Brain microvascular endothelial cell (primary cell): ENCODE data around the gene DYNC1LI1.

Source experiments
- DNase-seq: peaks from one replicate; pipeline ENCODE4 v3.0.0-alpha.2; 2020
- H3K27ac ChIP-seq: fragments of 250-450 bp; sonication (Bioruptor Pico); 2 replicates; pipeline ENCODE4 v1.5.1; 2020; ENCODE audit warnings: mild to moderate bottlenecking, moderate library complexity
- H3K27me3 ChIP-seq: fragments of 250-450 bp; sonication (Bioruptor Pico); replicated peaks from 2 replicates; pipeline ENCODE4 v1.5.1; 2020; ENCODE audit warnings: mild to moderate bottlenecking
- H3K36me3 ChIP-seq: fragments of 250-450 bp; sonication (Bioruptor Pico); replicated peaks from 2 replicates; pipeline ENCODE4 v1.5.1; 2020; ENCODE audit warnings: mild to moderate bottlenecking
- H3K4me3 ChIP-seq: 2 replicates; pipeline ENCODE4 v1.5.1; 2011; ENCODE audit warnings: low read depth, mild to moderate bottlenecking, control low read depth, low read length, moderate library complexity
- CTCF ChIP-seq: IDR thresholded peaks from 2 replicates; pipeline ENCODE4 v1.5.1; 2011; ENCODE audit warnings: low read depth, mild to moderate bottlenecking, moderate library complexity, low read length, control low read depth, inconsistent platforms; ENCODE audit errors: missing control alignments
- in situ Hi-C: cut with HindIII; loops from 2 replicates; pipeline ENCODE4 v1.10.0; 2017; ENCODE audit warnings: low sequenced_read_pairs, low pct_ligation_motif_present

The DYNC1LI1 gene

DNA sequence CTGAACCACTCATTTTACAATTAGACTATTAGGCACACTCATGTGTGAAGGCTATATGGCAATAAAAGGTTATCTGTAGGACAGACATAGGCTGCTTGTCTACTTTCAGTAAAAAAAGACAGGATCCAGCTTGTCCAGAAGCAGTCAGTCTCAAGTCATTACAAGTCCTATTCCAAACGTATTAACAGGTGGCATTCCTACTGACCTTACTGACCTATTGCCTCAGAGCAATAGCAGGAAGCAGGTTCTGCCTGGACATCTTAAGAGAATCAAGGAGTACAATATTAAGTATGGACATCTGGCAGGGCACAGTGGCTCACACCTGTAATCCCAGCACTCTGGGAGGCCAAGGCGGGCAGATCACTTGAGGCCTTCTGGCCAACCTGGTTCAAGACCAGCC, 75.0 kb downstream of the DYNC1LI1 start:
- in situ Hi-C loops, result no loop called here
- Histone ChIP-seq H3K27ac (no peak overlapping the region), H3K4me3 (no peak overlapping the region), H3K36me3 (no peaks in the 10 kb centered on the region), H3K27me3 (no peaks in the 10 kb centered on the region)
- DNase-seq, result no peak
- TF ChIP-seq CTCF, result no peak

DNA sequence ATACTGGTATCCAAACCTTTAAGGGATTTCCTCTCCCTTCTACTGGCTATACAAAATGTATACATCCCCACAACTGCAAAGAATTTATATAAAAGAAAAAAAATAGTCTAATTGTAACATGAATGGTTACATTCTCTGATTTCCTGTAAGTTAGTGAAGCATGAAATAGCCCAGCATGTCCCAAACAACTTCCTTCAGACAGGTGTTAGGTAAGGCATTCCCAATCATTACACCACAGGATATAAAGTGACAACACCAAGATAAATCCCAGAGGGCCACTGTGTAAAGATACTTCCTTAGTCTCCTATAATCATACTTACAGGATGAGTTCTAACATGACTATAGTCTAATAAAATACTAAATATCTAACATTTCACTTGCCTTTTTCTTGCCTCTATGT, 75.6 kb downstream of the DYNC1LI1 start:
- no peak for DNase-seq
- H3K27ac ChIP-seq, result no peak overlapping the region
- no peak overlapping the region for H3K4me3 ChIP-seq
- no peaks in the 10 kb centered on the region for H3K27me3 ChIP-seq
- TF ChIP-seq CTCF, result no peak
- in situ Hi-C loops, result no loop called here
- H3K36me3 ChIP-seq, result no peaks in the 10 kb centered on the region

DNA sequence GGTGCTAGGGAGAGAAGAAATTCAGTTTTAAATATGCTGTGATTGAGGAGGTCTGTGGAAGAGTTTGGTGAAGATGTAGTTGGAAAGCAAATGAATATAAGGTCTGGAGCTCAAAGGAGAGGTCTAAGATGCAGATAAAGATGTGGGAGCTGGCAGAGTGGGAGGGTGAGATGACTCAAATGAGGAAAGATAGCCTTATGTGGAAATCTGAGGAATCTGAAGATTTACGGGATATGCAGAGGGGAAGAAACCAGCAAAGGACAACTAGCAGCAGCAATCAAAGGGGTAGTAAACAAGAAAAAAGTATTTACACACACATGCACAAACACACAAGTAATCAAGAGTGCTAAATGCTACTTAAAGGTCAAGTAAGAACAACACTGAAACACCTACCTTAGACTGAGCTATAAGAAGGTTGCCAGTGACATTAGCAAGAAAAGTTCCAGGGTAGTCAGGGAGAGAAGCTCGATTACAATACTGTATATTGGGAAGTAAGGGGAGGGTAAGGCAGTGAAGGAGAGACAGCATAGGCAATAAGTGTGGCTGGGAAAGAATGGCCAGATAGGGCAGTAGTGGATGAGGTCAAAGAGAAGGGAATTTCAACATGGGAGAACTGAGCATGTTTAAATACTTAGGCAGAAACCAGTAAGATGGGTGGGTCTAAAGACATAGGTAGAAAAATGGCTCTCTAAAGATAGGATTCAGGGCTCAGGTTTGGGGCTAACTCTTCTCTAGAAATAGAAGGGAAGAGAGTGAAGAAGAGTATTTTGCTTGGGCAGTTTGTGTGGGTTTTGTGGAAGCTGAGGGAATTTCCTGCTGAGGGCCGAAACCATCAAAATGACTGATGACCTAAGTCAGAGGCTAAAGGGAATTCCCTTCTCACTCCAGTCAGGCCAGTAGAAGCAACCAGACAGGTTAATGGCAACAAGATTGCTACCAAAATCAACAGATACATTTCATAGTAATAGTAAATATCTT, 76.9 kb downstream of the DYNC1LI1 start:
- H3K36me3 ChIP-seq, result no peaks in the 10 kb centered on the region

DNA sequence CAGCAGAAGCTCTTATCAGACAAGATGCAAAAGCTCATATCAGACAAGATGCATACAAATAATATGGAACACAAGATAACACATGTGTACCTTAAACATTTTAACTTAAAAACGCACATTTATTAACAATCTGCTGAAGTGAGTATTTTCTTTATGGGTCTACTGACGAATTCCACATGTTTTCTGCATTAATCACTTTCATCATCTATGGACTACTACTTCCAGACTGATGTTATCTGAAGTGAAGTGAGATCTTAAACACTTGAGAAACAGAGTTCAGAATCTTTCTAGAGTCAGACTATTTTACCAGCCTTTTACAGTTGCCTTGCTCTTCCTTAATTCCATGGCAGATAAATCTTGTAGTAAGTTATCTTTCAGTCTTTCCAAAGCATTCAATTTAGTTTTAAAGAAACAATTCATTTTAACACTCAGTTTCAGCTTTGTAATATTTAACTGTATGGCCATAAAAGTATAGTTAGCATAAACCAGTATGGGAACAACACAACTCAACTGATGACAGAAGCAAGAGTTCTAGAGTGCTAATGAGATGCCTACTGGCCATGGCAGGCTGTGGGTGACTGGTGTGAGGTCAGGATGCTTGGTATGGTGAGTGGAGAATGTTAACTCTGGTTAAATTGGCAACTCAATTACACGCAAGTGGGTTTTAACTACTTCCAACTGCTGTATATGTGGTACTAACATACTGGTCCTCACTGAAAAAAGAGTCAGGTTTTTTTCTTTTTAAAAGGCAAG, 77.8 kb downstream of the DYNC1LI1 start:
- Histone ChIP-seq H3K4me3 (no peak overlapping the region), H3K27me3 (no peaks in the 10 kb centered on the region), H3K36me3 (no peaks in the 10 kb centered on the region), H3K27ac (no peak overlapping the region)
- no peak for TF ChIP-seq CTCF
- DNase-seq, result no peak
- in situ Hi-C loops, result no loop called here

More for the DNA sequence above, 76.9 kb downstream of the DYNC1LI1 start:
- no peak for TF ChIP-seq CTCF
- H3K4me3 ChIP-seq, result no peak overlapping the region
- DNase-seq, result peak; percentile 24
- H3K27me3 ChIP-seq, result no peaks in the 10 kb centered on the region
- peak overlapping the region; percentile 15 for H3K27ac ChIP-seq
- in situ Hi-C loops, result no loop called here

GRCh38 chr3:32488474-32489008, 82.1 kb downstream of the DYNC1LI1 start:
- Histone ChIP-seq H3K27me3 (no peaks in the 10 kb centered on the region), H3K27ac (no peak overlapping the region), H3K36me3 (peaks cover 11% of the 10 kb centered on the region), H3K4me3 (no peak overlapping the region)
- no peak for TF ChIP-seq CTCF
- in situ Hi-C loops, result no loop called here
- no peak for DNase-seq
